ENCODE results near the gene HSF5. TPM values are rescaled to one million over a fixed set of nuclear protein-coding genes. Genes with fewer than 3 reads are reported as not detected.

The HSF5 gene
- total RNA-seq, 1 experiment from 2014 or later = 0.07 TPM

GRCh38 chr17:58387834-58388233 is 100.4 kb downstream of the HSF5 start:
- BruUV-seq (replicated peaks) = no TSS peak
- H3K4me3 Mint-ChIP-seq (ENCODE audit: low read depth, unreplicated experiment) = no peak overlapping the region
- H3K27me3 Mint-ChIP-seq (ENCODE audit: unreplicated experiment) = no peaks in the 10 kb centered on the region
- H3K4me1 Mint-ChIP-seq (ENCODE audit: low read depth, unreplicated experiment) = peaks cover 61% of the 10 kb centered on the region
- CTCF ChIA-PET = interaction anchor here (0.7 to 0.8 kb wide), 2 partner anchors 10 to 22 kb away, joined by 4 to 7 read pairs; no protein-coding TSS in a partner anchor
- H3K36me3 Mint-ChIP-seq (ENCODE audit: insufficient read depth, unreplicated experiment) = no peaks in the 10 kb centered on the region
- DNase-seq = peak; percentile 41
- no peaks in the 10 kb centered on the region for H3K9me3 Mint-ChIP-seq (ENCODE audit: low read depth, unreplicated experiment)
- no peak for TF ChIP-seq CTCF (IDR thresholded peaks at IDR 0.05; ENCODE audit: unreplicated experiment)
- intact Hi-C loops (cut with micrococcal nuclease; ENCODE audit: unreplicated experiment) = loop anchor here (2.0 kb wide), 2 partner anchors 15 to 29 kb away; partner anchors contain the start of gene RNF43
- no peak overlapping the region for H3K27ac Mint-ChIP-seq (ENCODE audit: unreplicated experiment)

- H3K36me3 Mint-ChIP-seq (ENCODE audit: insufficient read depth, unreplicated experiment) = no peaks in the 10 kb centered on the region
- TF ChIP-seq CTCF (IDR thresholded peaks at IDR 0.05; ENCODE audit: unreplicated experiment) = no peak
- DNase-seq = no peak
- H3K27me3 Mint-ChIP-seq (ENCODE audit: unreplicated experiment) = no peaks in the 10 kb centered on the region
- intact Hi-C loops (cut with micrococcal nuclease; ENCODE audit: unreplicated experiment) = no loop called here
- no peaks in the 10 kb centered on the region for H3K9me3 Mint-ChIP-seq (ENCODE audit: low read depth, unreplicated experiment)
- CTCF ChIA-PET = no interaction called here
- H3K4me3 Mint-ChIP-seq (ENCODE audit: low read depth, unreplicated experiment) = no peak overlapping the region
- no peak overlapping the region for H3K27ac Mint-ChIP-seq (ENCODE audit: unreplicated experiment)
- peaks cover 61% of the 10 kb centered on the region for H3K4me1 Mint-ChIP-seq (ENCODE audit: low read depth, unreplicated experiment)
- no TSS peak for BruUV-seq (replicated peaks)
Observed at GRCh38 chr17:58386708-58387107, 101.5 kb downstream of the HSF5 start.

DNA sequence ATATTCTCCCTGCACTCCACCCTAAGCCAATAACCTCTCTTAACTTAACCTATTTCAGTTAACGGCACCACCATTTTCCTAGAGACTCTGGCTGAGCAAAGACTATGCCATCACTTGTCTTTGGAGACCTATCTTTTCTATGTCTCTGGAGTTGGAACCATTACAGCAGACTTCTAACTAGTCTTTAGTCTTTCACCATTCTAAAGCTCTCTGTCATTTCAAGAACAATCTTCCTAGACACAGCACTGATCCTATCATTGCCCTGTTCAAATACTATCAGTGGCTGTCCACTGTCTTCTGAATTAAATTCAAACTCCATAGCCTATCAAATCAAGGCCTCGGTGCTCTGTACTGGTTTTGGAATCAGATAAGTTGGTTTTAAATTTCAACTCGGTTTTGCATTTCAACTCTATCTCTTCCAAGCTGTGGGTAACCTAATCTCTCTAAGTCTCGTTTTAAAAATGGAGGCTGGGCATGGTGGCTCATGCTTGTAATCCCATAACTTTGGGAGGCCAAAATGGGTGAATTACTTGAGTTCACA is 102.8 kb downstream of the HSF5 start:
- H3K36me3 Mint-ChIP-seq (ENCODE audit: insufficient read depth, unreplicated experiment) = no peaks in the 10 kb centered on the region
- CTCF ChIA-PET = no interaction called here
- TF ChIP-seq CTCF (IDR thresholded peaks at IDR 0.05; ENCODE audit: unreplicated experiment) = no peak
- DNase-seq = no peak
- no TSS peak for BruUV-seq (replicated peaks)
- H3K9me3 Mint-ChIP-seq (ENCODE audit: low read depth, unreplicated experiment) = no peaks in the 10 kb centered on the region
- H3K27me3 Mint-ChIP-seq (ENCODE audit: unreplicated experiment) = no peaks in the 10 kb centered on the region
- H3K4me3 Mint-ChIP-seq (ENCODE audit: low read depth, unreplicated experiment) = no peak overlapping the region
- intact Hi-C loops (cut with micrococcal nuclease; ENCODE audit: unreplicated experiment) = no loop called here
- H3K4me1 Mint-ChIP-seq (ENCODE audit: low read depth, unreplicated experiment) = peaks cover 61% of the 10 kb centered on the region
- no peak overlapping the region for H3K27ac Mint-ChIP-seq (ENCODE audit: unreplicated experiment)

DNA sequence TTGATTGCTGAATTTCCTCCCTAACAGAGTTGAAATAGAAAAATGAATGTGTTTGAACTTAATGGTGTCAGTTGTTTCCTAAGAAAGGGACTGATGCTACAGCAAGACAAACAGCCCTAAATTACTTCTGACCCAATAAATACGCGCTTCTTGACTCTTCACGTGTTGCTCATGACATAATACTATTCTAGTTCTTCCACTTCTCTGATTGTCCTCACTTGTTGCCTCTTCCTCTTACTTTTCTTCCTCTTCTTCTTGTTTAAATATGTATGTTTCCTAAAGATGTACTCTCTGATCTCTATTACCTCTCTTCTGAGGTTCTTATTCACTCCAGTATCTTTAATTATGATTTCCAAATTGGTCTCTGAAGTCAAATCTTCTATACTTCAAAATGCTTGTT is 103.3 kb downstream of the HSF5 start:
- H3K4me3 Mint-ChIP-seq (ENCODE audit: low read depth, unreplicated experiment) = no peak overlapping the region
- no peak for DNase-seq
- CTCF ChIA-PET = no interaction called here
- no peak for TF ChIP-seq CTCF (IDR thresholded peaks at IDR 0.05; ENCODE audit: unreplicated experiment)
- no peaks in the 10 kb centered on the region for H3K27me3 Mint-ChIP-seq (ENCODE audit: unreplicated experiment)
- BruUV-seq (replicated peaks) = no TSS peak
- H3K9me3 Mint-ChIP-seq (ENCODE audit: low read depth, unreplicated experiment) = no peaks in the 10 kb centered on the region
- no peak overlapping the region for H3K27ac Mint-ChIP-seq (ENCODE audit: unreplicated experiment)
- intact Hi-C loops (cut with micrococcal nuclease; ENCODE audit: unreplicated experiment) = no loop called here
- no peaks in the 10 kb centered on the region for H3K36me3 Mint-ChIP-seq (ENCODE audit: insufficient read depth, unreplicated experiment)
- H3K4me1 Mint-ChIP-seq (ENCODE audit: low read depth, unreplicated experiment) = peaks cover 61% of the 10 kb centered on the region

All from Calu3 (cell line).